K562 (cell line): Measurements from ENCODE around the gene RERE. TPM values are rescaled to one million over a fixed set of nuclear protein-coding genes. Genes with fewer than 3 reads are reported as not detected.

ENCODE experiments used
- ATAC-seq: fragments of 200-7000 bp; cut with Tn5 transposase; 3 replicates; pipeline ENCODE4 v1.9.1; 2020; ENCODE audit warnings: moderate library complexity
- BruUV-seq: library from RNA; stranded (reverse); fragments of 400-500 nt; replicated peaks from 2 replicates; lab custom pipeline; 2021; lab: Mats Ljungman, UMichigan
- CTCF ChIA-PET: fragments of 300-600 bp; formaldehyde crosslinking; extraction: SDS; loops from one replicate; lab custom pipeline; 2021; ENCODE audit warnings: low intra/inter-chr PET ratio; lab: Yijun Ruan, JAX
- POLR2A ChIA-PET: fragments of 300-600, 350-650 bp; sonication (Branson Sonifier 250); formaldehyde crosslinking; extraction: SDS; loops from one replicate; lab custom pipeline; 2021; ENCODE audit warnings: antibody characterized with exemption, inconsistent platforms; lab: Yijun Ruan, JAX
- DNase-seq, 4 experiments: peaks; one replicate each; pipeline versions ENCODE4 v3.0.0 to v3.0.0-alpha.2; 2011 to 2018; ENCODE audit warnings: low spot score in 3 of 4, mixed read lengths in 3 of 4; ENCODE audit errors: extremely low read depth in 1 of 4
- FAIRE-seq: peaks from 2 replicates; lab custom pipeline; 2011; peaks lifted over from hg19 to GRCh38; lab: Jason Lieb, UNC
- H2AFZ ChIP-seq: 2 replicates; pipeline ENCODE4 v1.6.0; 2011; ENCODE audit warnings: low read depth, low read length, control low read depth, inconsistent platforms
- H3K27ac ChIP-seq: fragments of 200-600 bp; 3 replicates; pipeline ENCODE4 v1.8.0; 2011; ENCODE audit warnings: low read depth, mild to moderate bottlenecking, control low read depth, inconsistent platforms, low read length, moderate library complexity, mixed read lengths; ENCODE audit errors: extremely low read depth
- H3K27me3 ChIP-seq, 2 experiments: fragments of 300-600 bp in 1 of 2; 2 replicates in 1 of 2; 3 replicates in 1 of 2; pipeline versions ENCODE4 v1.6.0 to v1.8.0; 2011; ENCODE audit warnings: inconsistent platforms in 2 of 2, low read length in 2 of 2, mild to moderate bottlenecking in 1 of 2, mixed read lengths in 1 of 2, moderate library complexity in 1 of 2; ENCODE audit not compliant: control insufficient read depth in 2 of 2, insufficient read depth in 2 of 2
- H3K36me3 ChIP-seq: fragments of 300-600 bp; 3 replicates; pipeline ENCODE4 v1.8.0; 2011; ENCODE audit warnings: mild to moderate bottlenecking, low read length, inconsistent platforms; ENCODE audit not compliant: control insufficient read depth, insufficient read depth
- H3K4me1 ChIP-seq, 2 experiments: fragments of 200-600 bp in 1 of 2; replicated peaks in 1 of 2; 2 replicates in 1 of 2; 3 replicates in 1 of 2; pipeline versions ENCODE4 v1.5.1 to v1.8.0; 2011; ENCODE audit warnings: inconsistent platforms in 2 of 2, low read length in 2 of 2, mild to moderate bottlenecking in 1 of 2, mixed read lengths in 1 of 2, moderate library complexity in 1 of 2; ENCODE audit not compliant: control insufficient read depth in 2 of 2, insufficient read depth in 2 of 2
- H3K4me2 ChIP-seq: 2 replicates; pipeline ENCODE4 v1.6.1; 2011; ENCODE audit warnings: low read length, control low read depth, inconsistent platforms, mixed read lengths; ENCODE audit not compliant: insufficient read depth
- H3K4me3 ChIP-seq: fragments of 200-600 bp; sonication (generic), shearing (Covaris generic); 2 replicates; pipeline ENCODE4 v1.5.1; 2016; ENCODE audit warnings: control low read depth, inconsistent platforms
- H3K79me2 ChIP-seq: fragments of 200-600 bp; 3 replicates; pipeline ENCODE4 v1.8.0; 2011; ENCODE audit warnings: low read length, inconsistent platforms; ENCODE audit not compliant: control insufficient read depth, insufficient read depth
- H3K9ac ChIP-seq, 2 experiments: 2 replicates each; pipeline versions ENCODE4 v1.6.0 to v1.6.1; 2011; ENCODE audit warnings: low read depth in 2 of 2, low read length in 2 of 2, control low read depth in 1 of 2, inconsistent platforms in 1 of 2, mild to moderate bottlenecking in 1 of 2, mixed read lengths in 1 of 2; ENCODE audit not compliant: insufficient read depth in 1 of 2
- H3K9me1 ChIP-seq: one replicate; pipeline ENCODE4 v1.6.0; 2011; ENCODE audit warnings: inconsistent platforms, mild to moderate bottlenecking, low read length, moderate library complexity; ENCODE audit not compliant: control insufficient read depth, insufficient read depth
- H3K9me3 ChIP-seq: replicated peaks from 2 replicates; pipeline ENCODE4 v1.5.1; 2011; ENCODE audit warnings: low read depth, low read length, inconsistent platforms; ENCODE audit not compliant: control insufficient read depth, insufficient read depth
- H4K20me1 ChIP-seq: replicated peaks from 2 replicates; pipeline ENCODE4 v1.6.1; 2011; ENCODE audit warnings: low read length, inconsistent platforms, mixed read lengths; ENCODE audit not compliant: control insufficient read depth, insufficient read depth
- EHMT2 ChIP-seq: fragments of 450-650 bp; IDR thresholded peaks from 2 replicates; pipeline ENCODE4 v1.6.1; 2018; ENCODE audit warnings: antibody characterized with exemption
- NBN ChIP-seq: fragments of 450-650 bp; IDR thresholded peaks from 2 replicates; pipeline ENCODE4 v1.6.1; 2016; ENCODE audit warnings: low read depth, mild to moderate bottlenecking
- NFYB ChIP-seq: IDR thresholded peaks from 2 replicates; pipeline ENCODE4 v1.6.1; 2011; ENCODE audit warnings: mild to moderate bottlenecking, moderate library complexity; ENCODE audit not compliant: insufficient read length; ENCODE audit errors: extremely low read depth
- NR2C1 ChIP-seq, 2 experiments: fragments of 450-650 bp; IDR thresholded peaks; 2 replicates each; pipeline ENCODE4 v1.6.1; 2017; ENCODE audit warnings: mild to moderate bottlenecking in 2 of 2, antibody characterized with exemption in 1 of 2, inconsistent platforms in 1 of 2, missing compliant biosample characterization in 1 of 2, missing genetic modification characterization in 1 of 2
- SRSF7 ChIP-seq: fragments of 200-400 bp; formaldehyde crosslinking; optimal IDR thresholded peaks from 2 replicates; pipeline ENCODE3; 2017; ENCODE audit warnings: mild to moderate bottlenecking, low read depth, low read length
- STAT6 ChIP-seq: sonication (generic); formaldehyde crosslinking; IDR thresholded peaks from 2 replicates; pipeline ENCODE4 v1.8.1; 2023; ENCODE audit warnings: mild to moderate bottlenecking, missing genetic modification reagents
- TRIM25 ChIP-seq: fragments of 450-650 bp; IDR thresholded peaks from 2 replicates; pipeline ENCODE4 v1.7.0; 2016; ENCODE audit warnings: borderline replicate concordance
- ZNF23 ChIP-seq: fragments of 250-450 bp; sonication (Bioruptor Pico); IDR thresholded peaks from 2 replicates; pipeline ENCODE4 v1.4.0; 2020; ENCODE audit warnings: mild to moderate bottlenecking
- ZNF318 ChIP-seq, 2 experiments: fragments of 450-650 bp; IDR thresholded peaks; 2 replicates each; pipeline ENCODE4 v1.6.1; 2016; ENCODE audit warnings: mild to moderate bottlenecking in 2 of 2, borderline replicate concordance in 1 of 2, low read depth in 1 of 2, moderate library complexity in 1 of 2
- WGBS: fragments of 100-300 bp; shearing (Covaris generic); methylation state at CpG from one replicate; pipeline ENCODE4 v1.1.6; 2016; ENCODE audit warnings: low coverage, mixed read lengths; ENCODE audit not compliant: insufficient coverage; ENCODE audit errors: missing lambda C conversion rate; 5-methylcytosine and 5-hydroxymethylcytosine counted together
- in situ Hi-C: fragments of 300-500 bp; cut with MboI; formaldehyde crosslinking; loops from 4 replicates; pipeline ENCODE4 v1.15.0; 2018; ENCODE audit warnings: inconsistent platforms, mixed read lengths
- intact Hi-C: fragments of 100-400 bp; cut with micrococcal nuclease; formaldehyde crosslinking; loops from 2 replicates; pipeline ENCODE4 v1.14.2; 2022
- polyA plus RNA-seq, 8 experiments: library from polyadenylated mRNA; depleted of rRNA in 4 of 8; stranded (reverse) in 5 of 8; unstranded in 3 of 8; fragments of >200 nt; fragmentation: Nextera tagmentation in 2 of 8; fragmentation: Illumina TruSeq in 1 of 8; extraction: Ambion mirVana in 2 of 8; extraction: Trizol in 1 of 8; gene quantifications; 2 replicates each; pipeline versions ENCODE4 v1.2.1 to v1.2.3, GENCODE V29; 2011 to 2014; ENCODE audit warnings: inconsistent platforms in 1 of 8, missing spikeins in 1 of 8
- total RNA-seq, 7 experiments: library from RNA; depleted of rRNA in 6 of 7; stranded (reverse); fragments of >200 nt in 6 of 7; fragmentation: Illumina TruSeq in 2 of 7; extraction: Trizol in 2 of 7; gene quantifications; 2 replicates each; pipeline versions ENCODE4 v1.2.1 to v1.2.3, GENCODE V29; 2011 to 2021; ENCODE audit warnings: low replicate concordance in 1 of 7

Gene RERE
- total and polyA plus RNA-seq, 9 of the 15 experiments (the other 6 are each of a cell fraction or from before 2014, with no cell fraction given) = 3.0 to 51.5 (median 13.4) TPM

- FAIRE-seq (no peak), ATAC-seq (no peak), DNase-seq (no peak)
- H3K36me3 ChIP-seq = peaks cover 35% of the 10 kb centered on the region
- H3K4me3 ChIP-seq = no peak overlapping the region
- peaks cover 0 to 19% of the 10 kb centered on the region in 2 experiments; a peak in 2 of 5 replicates for H3K4me1 ChIP-seq
- peaks cover 3% of the 10 kb centered on the region for H3K9me1 ChIP-seq
- H3K9me3 ChIP-seq = no peaks in the 10 kb centered on the region
- H3K27me3 ChIP-seq = peaks cover 6 to 14% of the 10 kb centered on the region in 2 experiments; a peak in 3 of 5 replicates
- ChIA-PET CTCF (interaction anchor here (1.1 to 5.0 kb wide), 2 partner anchors 322 to 377 kb away, joined by 5 to 35 read pairs; no protein-coding TSS in a partner anchor), POLR2A (interaction anchor here (0.6 kb wide), 2 partner anchors 13 to 248 kb away, joined by 3 read pairs; no protein-coding TSS in a partner anchor)
- intact Hi-C loops (no loop called here), in situ Hi-C loops (no loop called here)
- no peaks in the 10 kb centered on the region for H3K79me2 ChIP-seq
- no TSS peak for BruUV-seq
- no peak overlapping the region for H2AFZ ChIP-seq
- no peak overlapping the region for H3K27ac ChIP-seq
- H4K20me1 ChIP-seq = peaks cover 25% of the 10 kb centered on the region; the same call in 1 of the 2 replicates
- no peak overlapping the region for H3K4me2 ChIP-seq
- WGBS = 67% methylated on average over 14 of the region's 15 CpGs
- no peak overlapping the region for H3K9ac ChIP-seq
- TF ChIP-seq ZNF318 (IDR thresholded peaks at IDR 0.05; ENCODE audit: borderline replicate concordance in 1 of 2, low read depth in 1 of 2) = no peak
- no peak for TF ChIP-seq EHMT2
- no peak for TF ChIP-seq NFYB
- no peak for TF ChIP-seq STAT6 (CRISPR knock-in tag)
- no peak for TF ChIP-seq NBN
- TF ChIP-seq TRIM25 = no peak
- no peak for TF ChIP-seq NR2C1 (IDR thresholded peaks at IDR 0.05)
- TF ChIP-seq NR2C1 (tag; IDR thresholded peaks at IDR 0.05) = no peak
- TF ChIP-seq SRSF7 = no peak
- TF ChIP-seq ZNF23 = no peak
Measured at GRCh38 chr1:8352471-8352845, 465.0 kb downstream of the RERE start.
